Neural progenitor cell (in vitro differentiated cells): ENCODE measurements around the gene HSP90AA1.

ENCODE experiments used
- EZH2 ChIP-seq: fragments of 200-600 bp; sonication (generic); IDR thresholded peaks from 2 replicates; pipeline ENCODE4 v1.6.1; 2017; ENCODE audit warnings: antibody characterized with exemption, mild to moderate bottlenecking, moderate library complexity
- EZH2phosphoT487 ChIP-seq: fragments of 200-600 bp; sonication (generic); IDR thresholded peaks from 2 replicates; pipeline ENCODE4 v1.6.1; 2017; ENCODE audit warnings: antibody characterized with exemption
- TF ChIP-seq, protein P1 (sequence below): fragments of 200-600 bp; sonication (generic); IDR thresholded peaks from 2 replicates; pipeline ENCODE4 v1.5.1; 2017; ENCODE audit warnings: antibody characterized with exemption, mild to moderate bottlenecking

DNA sequence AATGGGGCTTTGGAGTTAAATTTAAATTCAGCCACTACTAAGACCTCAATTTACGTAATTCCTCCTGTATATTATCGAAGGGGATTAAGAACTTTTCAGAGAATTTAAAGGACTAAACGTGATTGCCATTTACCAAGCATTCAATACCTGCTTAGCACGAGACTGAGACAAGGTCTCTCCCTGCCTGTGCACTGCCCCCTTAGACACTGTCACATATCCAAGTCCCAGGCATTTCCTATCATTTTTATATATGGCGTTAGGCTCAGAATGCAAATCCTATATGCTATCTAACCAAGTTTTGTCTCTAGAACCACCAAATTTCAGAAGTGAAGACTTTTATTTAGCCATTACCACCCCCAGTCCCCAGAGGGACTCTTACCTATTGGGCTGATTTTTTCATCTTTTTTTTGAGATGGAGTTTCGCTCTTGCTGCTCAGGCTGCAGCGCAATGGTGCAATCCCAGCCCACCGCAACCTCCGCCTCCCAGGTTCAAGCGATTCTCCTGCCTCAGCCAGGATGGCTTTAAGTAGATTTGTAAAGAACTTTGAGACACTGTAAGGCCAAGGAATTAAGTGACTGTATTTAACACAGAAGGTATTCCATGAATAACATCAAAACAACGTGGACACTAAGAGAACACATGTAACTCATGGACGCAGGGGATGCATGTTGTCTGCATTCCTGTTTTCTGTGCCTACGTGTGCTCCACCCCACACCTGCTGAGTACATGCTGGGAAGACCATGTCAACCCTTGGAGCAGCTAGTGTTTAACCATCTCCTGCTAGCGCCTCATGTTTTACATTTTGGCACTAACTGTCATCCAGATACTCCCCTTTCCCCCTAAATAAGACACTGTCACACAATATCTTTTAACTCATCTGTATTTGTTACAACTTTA is 6.4 kb downstream of the HSP90AA1 start:
- TF ChIP-seq, protein P1, sequence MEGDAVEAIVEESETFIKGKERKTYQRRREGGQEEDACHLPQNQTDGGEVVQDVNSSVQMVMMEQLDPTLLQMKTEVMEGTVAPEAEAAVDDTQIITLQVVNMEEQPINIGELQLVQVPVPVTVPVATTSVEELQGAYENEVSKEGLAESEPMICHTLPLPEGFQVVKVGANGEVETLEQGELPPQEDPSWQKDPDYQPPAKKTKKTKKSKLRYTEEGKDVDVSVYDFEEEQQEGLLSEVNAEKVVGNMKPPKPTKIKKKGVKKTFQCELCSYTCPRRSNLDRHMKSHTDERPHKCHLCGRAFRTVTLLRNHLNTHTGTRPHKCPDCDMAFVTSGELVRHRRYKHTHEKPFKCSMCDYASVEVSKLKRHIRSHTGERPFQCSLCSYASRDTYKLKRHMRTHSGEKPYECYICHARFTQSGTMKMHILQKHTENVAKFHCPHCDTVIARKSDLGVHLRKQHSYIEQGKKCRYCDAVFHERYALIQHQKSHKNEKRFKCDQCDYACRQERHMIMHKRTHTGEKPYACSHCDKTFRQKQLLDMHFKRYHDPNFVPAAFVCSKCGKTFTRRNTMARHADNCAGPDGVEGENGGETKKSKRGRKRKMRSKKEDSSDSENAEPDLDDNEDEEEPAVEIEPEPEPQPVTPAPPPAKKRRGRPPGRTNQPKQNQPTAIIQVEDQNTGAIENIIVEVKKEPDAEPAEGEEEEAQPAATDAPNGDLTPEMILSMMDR = no peak
- no peak for TF ChIP-seq EZH2
- TF ChIP-seq EZH2phosphoT487 = no peak
